DMS79 (cell line): Measurements from ENCODE around the gene GOLGA6L25.
"Not testable (repeated sequence)": the region's sequence is repeated elsewhere in the genome, so short reads cannot be mapped to it uniquely, and the experiment has no call there.

ENCODE experiments used
- DNase-seq: peaks from one replicate; lab custom pipeline; 2025; lab: John Stamatoyannopoulos, UW

The GOLGA6L25 gene, protein sequence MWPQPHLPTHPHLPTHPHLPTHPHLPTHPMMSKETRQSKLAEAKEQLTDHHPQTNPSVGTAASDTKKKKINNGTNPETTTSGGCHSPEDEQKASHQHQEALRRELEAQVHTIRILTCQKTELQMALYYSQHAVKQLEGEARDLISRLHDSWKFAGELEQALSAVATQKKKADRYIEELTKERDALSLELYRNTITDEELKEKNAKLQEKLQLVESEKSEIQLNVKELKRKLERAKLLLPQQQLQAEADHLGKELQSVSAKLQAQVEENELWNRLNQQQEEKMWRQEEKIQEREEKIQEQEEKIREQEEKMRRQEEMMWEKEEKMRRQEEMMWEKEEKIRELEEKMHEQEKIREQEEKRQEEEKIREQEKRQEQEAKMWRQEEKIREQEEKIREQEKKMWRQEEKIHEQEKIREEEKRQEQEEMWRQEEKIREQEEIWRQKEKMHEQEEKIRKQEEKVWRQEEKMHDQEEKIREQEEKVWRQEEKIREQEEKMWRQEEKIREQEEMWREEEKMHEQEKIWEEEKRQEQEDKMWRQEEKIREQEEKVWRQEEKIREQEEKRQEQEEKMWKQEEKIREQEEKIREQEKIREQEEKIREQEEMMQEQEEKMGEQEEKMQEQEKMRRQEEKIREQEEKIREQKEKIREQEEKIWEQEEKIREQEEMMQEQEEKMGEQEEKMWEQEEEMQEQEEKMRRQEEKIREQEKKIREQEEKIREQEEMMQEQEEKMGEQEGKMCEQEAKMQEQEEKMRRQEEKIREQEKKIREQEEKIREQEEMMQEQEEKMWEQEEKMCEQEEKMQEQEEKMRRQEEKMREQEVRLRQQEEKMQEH

GRCh38 chr15:28553268-28553667, at the start of gene GOLGA6L25:
Gene GOLGA6L25, plus strand, starts transcription at chr15:28553568. Its CDS starts 61 bp downstream, at chr15:28553629.
- not testable (repeated sequence) for DNase-seq

DNA sequence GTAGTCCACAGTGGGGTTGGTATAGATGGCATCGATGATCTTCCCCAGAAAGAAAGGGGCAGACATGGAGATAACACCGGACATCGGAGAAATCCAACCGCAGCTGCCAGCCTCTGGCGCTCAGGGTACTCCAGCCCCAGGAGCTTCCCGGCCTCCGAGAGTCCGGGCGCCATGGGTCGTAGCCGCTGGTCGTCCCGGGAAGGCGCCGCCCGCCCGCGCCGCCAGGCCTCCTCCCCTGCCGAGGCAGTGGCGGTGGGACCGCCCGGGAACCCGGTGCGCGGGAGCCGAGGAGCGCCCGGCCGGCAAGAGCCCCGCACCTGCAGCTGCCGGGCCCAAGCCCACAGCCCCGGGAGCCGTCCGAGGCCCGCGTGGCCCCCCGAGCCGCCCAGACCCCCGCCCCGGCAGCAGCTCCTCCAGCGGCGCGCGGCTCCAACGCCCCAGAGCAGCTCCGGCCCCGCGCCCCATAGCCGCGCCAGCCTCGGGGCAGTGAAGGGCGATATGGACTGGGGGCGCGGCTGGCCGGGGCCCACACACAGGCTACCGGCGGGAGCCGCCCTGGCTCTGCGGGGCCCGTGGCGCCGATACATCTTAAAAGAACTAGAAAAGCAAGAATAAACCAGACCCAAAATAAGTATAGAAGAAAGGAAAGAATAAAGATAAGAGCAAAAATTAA, 45.0 kb upstream of the GOLGA6L25 start:
- not testable (repeated sequence) for DNase-seq

DNA sequence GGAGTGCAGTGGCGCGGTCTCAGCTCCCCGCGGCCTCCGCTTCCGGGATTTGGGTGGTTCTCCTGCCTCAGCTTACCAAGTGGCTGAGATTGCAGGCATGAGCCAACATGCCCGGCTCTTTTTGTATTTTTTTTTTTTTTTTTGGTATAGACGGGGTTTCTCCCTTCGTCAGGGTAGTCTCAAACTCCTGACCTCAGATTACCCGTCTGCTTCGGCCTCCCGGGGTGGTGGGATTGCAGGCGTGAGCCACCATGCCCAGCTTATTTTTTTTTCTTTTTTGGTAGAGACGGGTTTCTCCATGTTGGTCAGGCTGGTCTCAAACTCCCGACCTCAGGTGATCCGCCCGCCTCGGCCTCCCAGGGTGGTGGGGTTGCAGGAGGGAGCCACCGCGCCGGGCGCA, 39.2 kb upstream of the GOLGA6L25 start:
- DNase-seq = not testable (repeated sequence)

DNA sequence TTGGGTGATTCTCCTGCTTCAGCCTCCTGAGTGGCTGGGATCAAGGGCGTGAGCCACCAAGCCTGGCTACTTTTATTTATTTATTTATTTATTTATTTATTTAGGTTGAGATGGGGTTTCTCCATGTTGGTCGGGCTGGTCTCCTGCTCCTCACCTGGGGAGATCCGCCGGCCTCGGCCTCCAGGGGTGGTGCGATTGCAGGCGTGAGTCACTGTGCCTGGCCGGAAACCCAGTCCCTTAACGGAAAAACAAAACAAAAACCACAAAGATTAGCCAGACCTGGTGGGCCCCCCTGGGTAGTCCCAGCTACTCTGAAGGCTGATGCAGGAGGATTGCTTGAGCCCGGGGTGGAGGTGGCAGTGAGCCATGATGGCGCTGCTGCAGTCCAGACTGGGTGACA, 38.2 kb upstream of the GOLGA6L25 start:
- DNase-seq = not testable (repeated sequence)

GRCh38 chr15:28532954-28533353, 20.4 kb upstream of the GOLGA6L25 start, which contains the start of gene GOLGA8G:
Gene GOLGA8G, minus strand, starts transcription at chr15:28532971. Its CDS starts 62 bp downstream, at chr15:28532909.
- DNase-seq = not testable (repeated sequence)

DNA sequence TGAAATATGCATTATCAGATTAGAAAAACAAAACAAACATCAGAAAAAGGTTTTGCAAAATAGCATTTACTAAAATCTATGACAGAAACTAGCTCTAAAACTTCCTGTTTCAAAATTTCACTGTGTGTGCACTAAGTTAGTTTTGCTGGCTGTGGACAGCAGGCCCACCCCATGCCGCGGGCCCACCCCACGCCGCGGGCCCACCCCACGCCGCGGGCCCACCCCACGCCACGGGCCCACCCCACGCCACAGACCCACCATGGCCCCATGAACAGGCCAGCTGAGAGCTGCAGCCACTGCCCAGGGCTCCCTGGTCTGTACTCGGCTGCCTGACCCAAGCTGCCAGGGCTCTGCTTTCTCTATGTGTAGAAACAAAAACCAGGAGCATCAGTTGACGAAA, 20.0 kb downstream of the GOLGA6L25 start:
- DNase-seq = not testable (repeated sequence)

- not testable (repeated sequence) for DNase-seq
Measured at GRCh38 chr15:28588977-28589606, 35.7 kb downstream of the GOLGA6L25 start.

- DNase-seq = not testable (repeated sequence)
Measured at GRCh38 chr15:28589769-28590168, 36.4 kb downstream of the GOLGA6L25 start.

- DNase-seq = not testable (repeated sequence)
Measured at GRCh38 chr15:28592395-28592794, 39.0 kb downstream of the GOLGA6L25 start.

GRCh38 chr15:28593424-28594129, 40.2 kb downstream of the GOLGA6L25 start:
- DNase-seq = not testable (repeated sequence)

DNA sequence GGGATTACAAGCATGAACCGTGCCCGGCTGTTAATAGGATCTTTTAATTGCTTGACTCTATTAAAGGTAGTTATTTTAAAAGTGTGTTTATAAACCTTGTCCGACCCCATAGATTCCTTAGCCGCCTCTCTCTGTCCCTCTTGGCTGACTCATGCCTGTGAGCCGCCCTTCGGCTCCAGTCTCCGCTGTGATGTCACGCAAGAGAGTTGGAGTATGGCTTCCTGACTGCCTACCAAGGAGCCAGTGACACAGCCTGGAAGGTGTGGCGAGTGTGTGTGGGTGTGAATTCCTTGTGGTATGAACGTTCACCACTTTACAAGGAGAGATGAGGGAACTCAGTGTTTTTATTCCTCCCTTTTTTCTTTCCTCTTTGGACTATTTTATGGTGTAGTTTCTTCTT, 44.1 kb downstream of the GOLGA6L25 start:
- not testable (repeated sequence) for DNase-seq

GRCh38 chr15:28598209-28598608, 44.8 kb downstream of the GOLGA6L25 start:
- not testable (repeated sequence) for DNase-seq

- DNase-seq = not testable (repeated sequence)
Measured at GRCh38 chr15:28602152-28602551, 48.8 kb downstream of the GOLGA6L25 start.
